Sigmoid colon (tissue), 3 donors: ENCODE measurements around the gene TMEM156.

Experiments used
- POLR2A ChIP-seq, 2 donors: fragments of 450-650 bp; IDR thresholded peaks; one replicate each; pipeline ENCODE4 v1.6.1; 2016; ENCODE audit warnings: antibody characterized with exemption in 2 of 2, mild to moderate bottlenecking in 2 of 2, moderate library complexity in 2 of 2
- TF ChIP-seq, protein P1 (sequence below), 4 experiments: fragments of 450-650 bp in 3 of 4; fragments of 200-600 bp in 1 of 4; IDR thresholded peaks; one replicate each; pipeline ENCODE4 v1.5.1; 2016 to 2019; ENCODE audit warnings: antibody characterized with exemption in 4 of 4, mild to moderate bottlenecking in 3 of 4, moderate library complexity in 2 of 4

DNA sequence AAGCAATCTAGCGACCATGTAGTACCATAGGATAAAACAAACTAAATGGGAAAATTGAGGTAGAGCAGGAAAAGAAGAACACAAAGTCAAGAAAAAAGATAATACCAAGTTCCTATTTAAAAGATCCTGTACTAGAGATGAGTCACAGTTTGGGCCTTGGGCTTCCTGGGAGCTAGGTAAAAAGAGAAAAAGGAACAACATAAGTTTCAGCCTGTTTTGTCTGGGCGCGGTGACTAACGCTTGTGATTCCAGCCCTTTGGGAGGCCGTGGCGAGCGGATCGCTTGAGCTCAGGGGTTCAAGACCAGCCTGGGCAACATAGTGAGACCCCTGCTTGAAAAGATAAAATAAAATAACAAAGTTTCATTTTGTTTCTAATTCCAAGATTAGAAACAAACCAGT is 14.0 kb upstream of the TMEM156 start:
- TF ChIP-seq, protein P1, sequence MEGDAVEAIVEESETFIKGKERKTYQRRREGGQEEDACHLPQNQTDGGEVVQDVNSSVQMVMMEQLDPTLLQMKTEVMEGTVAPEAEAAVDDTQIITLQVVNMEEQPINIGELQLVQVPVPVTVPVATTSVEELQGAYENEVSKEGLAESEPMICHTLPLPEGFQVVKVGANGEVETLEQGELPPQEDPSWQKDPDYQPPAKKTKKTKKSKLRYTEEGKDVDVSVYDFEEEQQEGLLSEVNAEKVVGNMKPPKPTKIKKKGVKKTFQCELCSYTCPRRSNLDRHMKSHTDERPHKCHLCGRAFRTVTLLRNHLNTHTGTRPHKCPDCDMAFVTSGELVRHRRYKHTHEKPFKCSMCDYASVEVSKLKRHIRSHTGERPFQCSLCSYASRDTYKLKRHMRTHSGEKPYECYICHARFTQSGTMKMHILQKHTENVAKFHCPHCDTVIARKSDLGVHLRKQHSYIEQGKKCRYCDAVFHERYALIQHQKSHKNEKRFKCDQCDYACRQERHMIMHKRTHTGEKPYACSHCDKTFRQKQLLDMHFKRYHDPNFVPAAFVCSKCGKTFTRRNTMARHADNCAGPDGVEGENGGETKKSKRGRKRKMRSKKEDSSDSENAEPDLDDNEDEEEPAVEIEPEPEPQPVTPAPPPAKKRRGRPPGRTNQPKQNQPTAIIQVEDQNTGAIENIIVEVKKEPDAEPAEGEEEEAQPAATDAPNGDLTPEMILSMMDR (IDR thresholded peaks at IDR 0.05) = no peak
- no peak for TF ChIP-seq POLR2A (IDR thresholded peaks at IDR 0.05)
